DND-41 (cell line): ENCODE data around the gene CSNK1G2.

Experiments
- ATAC-seq: fragments of 200-7000 bp; cut with Tn5 transposase; 3 replicates; pipeline ENCODE4 v1.9.1; 2021; ENCODE audit warnings: low read depth; ENCODE audit not compliant: insufficient read depth
- DNase-seq: peaks from one replicate; pipeline ENCODE4 v3.0.0-alpha.2; 2020
- H2AFZ ChIP-seq: 2 replicates; pipeline ENCODE4 v1.6.0; 2012; ENCODE audit warnings: low read depth, low read length
- H3K27ac ChIP-seq: 2 replicates; pipeline ENCODE4 v1.5.1; 2012; ENCODE audit warnings: low read length, inconsistent platforms
- H3K27me3 ChIP-seq: fragments of 200-600 bp; sonication (generic); 2 replicates; pipeline ENCODE4 v1.6.0; 2012; ENCODE audit warnings: low read length, mild to moderate bottlenecking, inconsistent platforms; ENCODE audit not compliant: insufficient read depth, poor library complexity
- H3K36me3 ChIP-seq: 2 replicates; pipeline ENCODE4 v1.5.1; 2012; ENCODE audit warnings: low read length, inconsistent platforms; ENCODE audit not compliant: insufficient read depth
- H3K4me1 ChIP-seq: 2 replicates; pipeline ENCODE4 v1.5.1; 2012; ENCODE audit warnings: mild to moderate bottlenecking, low read length; ENCODE audit not compliant: insufficient read depth
- H3K4me2 ChIP-seq: 2 replicates; pipeline ENCODE4 v1.6.0; 2012; ENCODE audit warnings: mild to moderate bottlenecking, moderate library complexity, low read length, inconsistent platforms; ENCODE audit not compliant: insufficient read depth
- H3K4me3 ChIP-seq, 2 experiments: fragments of 200-600 bp in 1 of 2; shearing (Covaris generic) in 1 of 2; 2 replicates each; pipeline ENCODE4 v1.5.1; 2012 to 2016; ENCODE audit warnings: inconsistent platforms in 2 of 2, low read length in 2 of 2, mild to moderate bottlenecking in 2 of 2, low read depth in 1 of 2, moderate library complexity in 1 of 2
- H3K79me2 ChIP-seq: 2 replicates; pipeline ENCODE4 v1.6.0; 2012; ENCODE audit warnings: low read length, inconsistent platforms; ENCODE audit not compliant: insufficient read depth
- H3K9ac ChIP-seq: 2 replicates; pipeline ENCODE4 v1.6.0; 2012; ENCODE audit warnings: low read depth, mild to moderate bottlenecking, inconsistent platforms, low read length, moderate library complexity
- H3K9me3 ChIP-seq: 2 replicates; pipeline ENCODE4 v1.5.1; 2012; ENCODE audit warnings: low read length, moderate library complexity, mild to moderate bottlenecking, inconsistent platforms; ENCODE audit not compliant: insufficient read depth, severe bottlenecking
- H4K20me1 ChIP-seq: 2 replicates; pipeline ENCODE4 v1.6.0; 2012; ENCODE audit warnings: low read length; ENCODE audit not compliant: insufficient read depth
- CTCF ChIP-seq: IDR thresholded peaks from 2 replicates; pipeline ENCODE4 v1.5.1; 2012; ENCODE audit warnings: borderline replicate concordance, low read length, moderate library complexity, mild to moderate bottlenecking; ENCODE audit not compliant: poor library complexity, severe bottlenecking; ENCODE audit errors: extremely low read depth
- EZH2 ChIP-seq: IDR thresholded peaks from 3 replicates; pipeline ENCODE4 v1.6.1; 2012; ENCODE audit warnings: borderline replicate concordance, low read depth, mild to moderate bottlenecking, moderate library complexity, low read length, inconsistent platforms; ENCODE audit not compliant: severe bottlenecking

CSNK1G2 gene

GRCh38 chr19:1950640-1951039, 9.7 kb downstream of the CSNK1G2 start:
- DNase-seq (no peak), ATAC-seq (no peak)
- TF ChIP-seq EZH2 (no peak), CTCF (no peak)
- peaks cover 62% of the 10 kb centered on the region for H3K36me3 ChIP-seq
- H4K20me1 ChIP-seq = peaks cover 83% of the 10 kb centered on the region
- H3K4me2 ChIP-seq = no peak overlapping the region
- no peaks in the 10 kb centered on the region for H3K4me1 ChIP-seq
- H3K9ac ChIP-seq = no peak overlapping the region
- H2AFZ ChIP-seq = no peak overlapping the region
- no peaks in the 10 kb centered on the region for H3K9me3 ChIP-seq
- no peak overlapping the region for H3K27ac ChIP-seq
- no peak overlapping the region for H3K4me3 ChIP-seq
- no peaks in the 10 kb centered on the region for H3K27me3 ChIP-seq
- H3K79me2 ChIP-seq = peaks cover 94% of the 10 kb centered on the region

GRCh38 chr19:1952635-1953034, 11.7 kb downstream of the CSNK1G2 start:
- no peak overlapping the region for H3K27ac ChIP-seq
- H3K9ac ChIP-seq = no peak overlapping the region
- H3K4me2 ChIP-seq = no peak overlapping the region
- H3K4me3 ChIP-seq = no peak overlapping the region
- no peaks in the 10 kb centered on the region for H3K27me3 ChIP-seq
- no peaks in the 10 kb centered on the region for H3K4me1 ChIP-seq
- peaks cover 95% of the 10 kb centered on the region for H3K79me2 ChIP-seq
- peaks cover 60% of the 10 kb centered on the region for H3K36me3 ChIP-seq
- ATAC-seq = no peak
- no peak for DNase-seq
- no peak for TF ChIP-seq CTCF
- TF ChIP-seq EZH2 = no peak
- no peak overlapping the region for H2AFZ ChIP-seq
- peaks cover 88% of the 10 kb centered on the region for H4K20me1 ChIP-seq
- no peaks in the 10 kb centered on the region for H3K9me3 ChIP-seq

- Histone ChIP-seq H2AFZ (no peak overlapping the region), H3K9ac (no peak overlapping the region), H3K4me3 (no peak overlapping the region), H3K4me2 (no peak overlapping the region), H3K4me1 (no peaks in the 10 kb centered on the region), H3K27ac (no peak overlapping the region), H3K36me3 (peaks cover 60% of the 10 kb centered on the region), H4K20me1 (peaks cover 88% of the 10 kb centered on the region), H3K9me3 (no peaks in the 10 kb centered on the region), H3K27me3 (no peaks in the 10 kb centered on the region), H3K79me2 (peaks cover 95% of the 10 kb centered on the region)
- ATAC-seq = no peak
- TF ChIP-seq CTCF (no peak), EZH2 (no peak)
- DNase-seq = no peak
Measured at GRCh38 chr19:1953037-1953436, 12.1 kb downstream of the CSNK1G2 start.
